Measurements from ENCODE around the gene LGR5. TPM values are rescaled to one million over a fixed set of nuclear protein-coding genes. Genes with fewer than 3 reads are reported as not detected.
A peak's percentile ranks its signal among the peaks of the same experiment; 100 is the strongest.

LGR5 gene
- total and polyA plus RNA-seq, 4 donors = 1.6 to 8.8 (median 7.2) TPM

DNA sequence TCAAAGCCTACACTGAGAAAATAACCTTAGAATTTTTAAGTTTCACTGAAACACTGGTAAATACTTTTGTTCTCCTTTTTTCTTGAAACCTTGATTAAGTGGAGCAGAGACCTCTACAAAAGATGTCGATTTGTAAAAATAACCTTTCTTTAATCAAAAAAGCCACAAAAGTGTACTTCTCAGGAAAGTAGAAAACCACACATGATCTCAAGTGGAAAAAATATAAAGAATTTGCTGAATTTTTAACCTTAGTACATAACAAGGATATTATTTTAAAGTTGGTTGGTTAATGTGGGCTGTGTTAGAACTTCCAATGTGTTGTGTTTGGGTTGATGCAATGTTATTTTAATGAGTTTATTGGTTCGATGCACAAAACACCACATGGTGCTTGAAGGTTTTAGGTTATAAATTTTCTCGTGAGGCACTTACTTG, 8.6 kb downstream of the LGR5 start:
- no peaks in the 10 kb centered on the region for H3K36me3 ChIP-seq (ENCODE audit: control insufficient read depth, insufficient read depth, low read length)
- peaks cover 4% of the 10 kb centered on the region for H3K4me1 ChIP-seq (ENCODE audit: control insufficient read depth, insufficient read depth, low read length)
- H3K27me3 ChIP-seq (ENCODE audit: control insufficient read depth, insufficient read depth, low read length) = peaks cover 14% of the 10 kb centered on the region
- no peak overlapping the region for H3K4me3 ChIP-seq (ENCODE audit: low read depth, low read length)
- no peak overlapping the region for H3K27ac ChIP-seq (ENCODE audit: low read depth, low read length)
- no CpG with 5 or more reads among the region's 3 CpGs for WGBS (ENCODE audit: insufficient coverage)
- no peaks in the 10 kb centered on the region for H3K9me3 ChIP-seq (ENCODE audit: control insufficient read depth, insufficient read depth, low read length)
- no peak for DNase-seq (ENCODE audit: low read depth in 4 of 6, low spot score in 6 of 6)

DNA sequence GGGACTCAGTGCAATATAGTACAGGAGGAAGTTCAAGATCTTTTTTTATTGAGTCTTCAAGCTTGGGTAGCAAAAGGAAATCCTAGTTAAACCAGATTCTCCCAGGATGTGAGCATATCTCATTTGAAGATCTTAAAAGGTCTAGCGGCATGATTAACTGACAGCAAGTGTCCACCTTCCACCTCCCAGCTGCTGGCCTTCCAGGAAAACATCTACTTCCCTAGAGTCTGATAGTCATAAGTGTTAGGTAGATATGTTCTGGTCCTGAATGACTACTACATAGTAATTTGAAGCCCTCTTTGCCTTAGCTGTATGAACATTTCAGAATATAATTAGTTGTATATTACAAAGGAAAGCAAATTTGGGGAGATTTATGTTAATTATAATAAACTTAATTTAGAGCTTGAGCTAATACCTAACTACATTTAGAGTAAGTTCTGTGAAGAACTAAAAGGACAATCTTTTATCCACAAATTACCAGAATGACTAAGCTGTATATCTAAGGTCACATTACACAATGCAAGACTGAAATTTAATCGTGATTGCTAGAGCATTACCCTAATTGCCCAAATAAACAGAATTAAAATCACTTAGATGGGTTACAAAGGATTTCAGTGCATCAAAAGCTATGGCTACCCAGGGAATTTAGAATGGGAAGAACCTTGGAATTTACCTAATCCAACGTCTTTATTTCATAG, 9.9 kb downstream of the LGR5 start:
- no peak overlapping the region for H3K27ac ChIP-seq (ENCODE audit: low read depth, low read length)
- H3K4me1 ChIP-seq (ENCODE audit: control insufficient read depth, insufficient read depth, low read length) = peaks cover 4% of the 10 kb centered on the region
- no peaks in the 10 kb centered on the region for H3K9me3 ChIP-seq (ENCODE audit: control insufficient read depth, insufficient read depth, low read length)
- H3K4me3 ChIP-seq (ENCODE audit: low read depth, low read length) = no peak overlapping the region
- no CpG with 5 or more reads among the region's 3 CpGs for WGBS (ENCODE audit: insufficient coverage)
- no peaks in the 10 kb centered on the region for H3K36me3 ChIP-seq (ENCODE audit: control insufficient read depth, insufficient read depth, low read length)
- DNase-seq (ENCODE audit: low read depth in 4 of 6, low spot score in 6 of 6) = no peak
- peaks cover 12% of the 10 kb centered on the region for H3K27me3 ChIP-seq (ENCODE audit: control insufficient read depth, insufficient read depth, low read length)

DNA sequence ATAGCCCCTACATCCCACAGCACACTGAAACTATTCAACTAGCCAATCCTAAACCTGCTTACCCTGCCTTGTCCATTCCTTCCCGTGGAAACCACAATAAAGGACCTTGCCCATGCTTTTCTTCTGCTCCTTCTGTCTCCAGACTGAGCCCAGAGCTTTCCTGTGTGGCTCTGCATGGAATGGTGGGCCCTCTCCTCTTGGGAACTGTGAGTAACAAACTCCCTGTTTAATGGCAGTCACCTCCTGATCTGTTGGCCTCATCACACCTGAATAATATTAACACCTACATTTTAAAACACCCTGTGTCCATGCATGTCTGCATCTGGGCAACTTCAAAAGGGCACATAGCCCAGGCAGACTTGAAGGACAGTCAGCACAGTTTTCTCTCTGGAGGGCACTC, 12.4 kb downstream of the LGR5 start:
- no peak overlapping the region for H3K4me3 ChIP-seq (ENCODE audit: low read depth, low read length)
- H3K36me3 ChIP-seq (ENCODE audit: control insufficient read depth, insufficient read depth, low read length) = no peaks in the 10 kb centered on the region
- H3K27me3 ChIP-seq (ENCODE audit: control insufficient read depth, insufficient read depth, low read length) = no peaks in the 10 kb centered on the region
- no peaks in the 10 kb centered on the region for H3K9me3 ChIP-seq (ENCODE audit: control insufficient read depth, insufficient read depth, low read length)
- no peak for DNase-seq (ENCODE audit: low read depth in 4 of 6, low spot score in 6 of 6)
- no peak overlapping the region for H3K27ac ChIP-seq (ENCODE audit: low read depth, low read length)
- 58% methylated on average over 1 of the region's 1 CpG for WGBS (ENCODE audit: insufficient coverage)
- H3K4me1 ChIP-seq (ENCODE audit: control insufficient read depth, insufficient read depth, low read length) = peaks cover 5% of the 10 kb centered on the region

DNA sequence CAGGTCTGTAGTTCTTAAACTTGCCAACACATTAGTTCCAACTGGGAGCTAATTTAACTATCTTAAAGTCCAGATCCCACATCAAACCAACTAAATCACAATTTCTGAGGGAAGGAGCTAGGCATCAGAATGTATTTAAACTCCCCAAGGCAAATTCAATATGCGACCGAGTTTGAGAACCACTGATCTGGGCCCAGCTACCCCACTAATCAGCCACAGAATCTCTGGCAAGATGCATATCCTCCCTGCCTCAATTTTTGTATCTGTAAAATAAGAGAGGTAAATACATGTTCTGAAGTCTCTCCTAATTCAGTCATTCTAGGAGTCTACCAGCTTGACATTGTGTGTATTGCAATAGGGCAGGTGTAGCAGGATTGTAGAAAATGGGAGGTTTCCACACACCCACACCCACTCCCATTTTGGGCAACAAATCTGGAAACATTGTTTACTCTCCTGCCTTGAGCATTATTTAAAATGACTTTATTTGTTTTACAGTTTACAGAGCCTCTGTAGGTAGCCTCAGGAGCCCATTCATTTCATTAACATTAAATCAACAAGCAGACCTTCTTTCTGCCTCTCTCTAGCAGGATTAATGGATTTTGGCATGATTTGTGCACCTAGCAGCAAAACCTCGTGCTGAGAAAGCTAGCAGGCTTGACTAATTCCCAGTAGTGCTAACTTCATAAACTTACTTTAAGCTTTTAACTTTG, 15.6 kb downstream of the LGR5 start:
- H3K4me3 ChIP-seq (ENCODE audit: low read depth, low read length) = no peak overlapping the region
- H3K9me3 ChIP-seq (ENCODE audit: control insufficient read depth, insufficient read depth, low read length) = no peaks in the 10 kb centered on the region
- H3K36me3 ChIP-seq (ENCODE audit: control insufficient read depth, insufficient read depth, low read length) = no peaks in the 10 kb centered on the region
- DNase-seq (ENCODE audit: low read depth in 4 of 6, low spot score in 6 of 6) = peak in 1 of 6 donors; percentile 62
- no peak overlapping the region for H3K27ac ChIP-seq (ENCODE audit: low read depth, low read length)
- no CpG with 5 or more reads among the region's 3 CpGs for WGBS (ENCODE audit: insufficient coverage)
- peaks cover 3% of the 10 kb centered on the region for H3K4me1 ChIP-seq (ENCODE audit: control insufficient read depth, insufficient read depth, low read length)
- H3K27me3 ChIP-seq (ENCODE audit: control insufficient read depth, insufficient read depth, low read length) = no peaks in the 10 kb centered on the region

DNA sequence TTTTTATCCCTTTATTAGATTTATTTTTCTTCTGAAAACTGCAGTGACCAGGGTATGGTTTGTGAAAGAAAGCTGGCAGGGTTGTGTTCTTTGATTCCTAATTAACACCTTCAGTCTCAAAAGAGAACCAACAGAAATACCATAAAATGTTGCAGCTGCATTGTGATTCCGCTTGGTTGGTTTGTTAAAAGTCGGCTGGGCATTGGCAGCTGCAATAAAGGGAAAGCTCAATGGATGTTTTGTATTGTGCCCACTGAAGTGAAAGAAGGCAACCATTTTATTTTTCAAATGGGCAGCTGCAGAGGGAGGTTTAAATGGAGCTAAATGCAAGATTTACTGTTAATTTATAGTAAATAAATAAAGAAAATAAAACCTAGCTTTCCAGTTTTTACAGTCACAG, 16.7 kb downstream of the LGR5 start:
- Histone ChIP-seq H3K9me3 (ENCODE audit: control insufficient read depth, insufficient read depth, low read length) (no peaks in the 10 kb centered on the region), H3K27ac (ENCODE audit: low read depth, low read length) (peak overlapping the region; percentile 62), H3K4me3 (ENCODE audit: low read depth, low read length) (no peak overlapping the region), H3K36me3 (ENCODE audit: control insufficient read depth, insufficient read depth, low read length) (no peaks in the 10 kb centered on the region), H3K4me1 (ENCODE audit: control insufficient read depth, insufficient read depth, low read length) (peaks cover 3% of the 10 kb centered on the region), H3K27me3 (ENCODE audit: control insufficient read depth, insufficient read depth, low read length) (no peaks in the 10 kb centered on the region)
- WGBS (ENCODE audit: insufficient coverage) = 10% methylated on average over 2 of the region's 2 CpGs
- peak in 4 of 6 donors; percentile 62 to 91 (median 76) for DNase-seq (ENCODE audit: low read depth in 4 of 6, low spot score in 6 of 6)

DNA sequence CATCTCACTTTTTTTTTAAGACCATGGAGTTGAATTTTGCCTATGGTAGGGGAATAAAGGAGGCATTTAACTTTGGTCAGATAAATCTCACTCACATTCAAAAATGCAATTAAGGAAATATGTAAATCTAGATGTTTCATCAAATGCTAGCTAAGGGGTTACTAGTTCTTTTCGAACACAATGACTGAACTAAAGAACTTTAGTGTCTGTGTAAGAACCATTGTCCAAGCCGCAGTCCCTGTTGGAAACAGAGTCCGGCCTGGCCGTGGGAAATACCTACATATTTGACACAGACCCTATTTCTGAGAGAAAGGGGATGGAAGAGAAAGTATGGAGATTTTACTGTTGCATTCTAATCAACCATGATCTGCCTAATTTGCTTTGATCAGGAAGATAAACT, 17.4 kb downstream of the LGR5 start:
- WGBS (ENCODE audit: insufficient coverage) = 39% methylated on average over 2 of the region's 4 CpGs
- H3K27ac ChIP-seq (ENCODE audit: low read depth, low read length) = peak overlapping the region; percentile 62
- DNase-seq (ENCODE audit: low read depth in 4 of 6, low spot score in 6 of 6) = no peak

DNA sequence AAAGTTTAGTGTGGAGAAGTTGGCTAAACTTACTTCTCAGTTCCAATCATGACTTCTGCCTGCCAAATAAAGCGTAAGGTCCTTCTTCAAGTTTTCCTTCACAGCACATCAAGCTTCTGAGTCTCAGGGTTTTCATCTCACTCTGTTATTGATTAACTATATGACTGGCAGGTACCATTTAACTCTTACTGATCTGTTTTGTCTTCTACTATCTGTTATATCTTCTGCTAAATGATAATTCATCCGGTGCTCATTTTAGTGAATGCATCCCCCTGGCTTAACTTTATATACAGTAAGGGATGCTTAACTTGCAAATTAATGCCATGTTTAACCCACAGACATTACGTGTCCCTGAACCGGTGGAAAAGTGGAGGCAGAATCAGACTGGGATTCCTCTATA, 20.7 kb downstream of the LGR5 start:
- DNase-seq (ENCODE audit: low read depth in 4 of 6, low spot score in 6 of 6) = no peak
- H3K36me3 ChIP-seq (ENCODE audit: control insufficient read depth, insufficient read depth, low read length) = no peaks in the 10 kb centered on the region
- H3K27me3 ChIP-seq (ENCODE audit: control insufficient read depth, insufficient read depth, low read length) = no peaks in the 10 kb centered on the region
- H3K4me3 ChIP-seq (ENCODE audit: low read depth, low read length) = no peak overlapping the region
- H3K4me1 ChIP-seq (ENCODE audit: control insufficient read depth, insufficient read depth, low read length) = peaks cover 3% of the 10 kb centered on the region
- no CpG with 5 or more reads among the region's 4 CpGs for WGBS (ENCODE audit: insufficient coverage)
- no peak overlapping the region for H3K27ac ChIP-seq (ENCODE audit: low read depth, low read length)
- no peaks in the 10 kb centered on the region for H3K9me3 ChIP-seq (ENCODE audit: control insufficient read depth, insufficient read depth, low read length)

More for the DNA sequence above, 17.4 kb downstream of the LGR5 start:
- Histone ChIP-seq H3K36me3 (ENCODE audit: control insufficient read depth, insufficient read depth, low read length) (no peaks in the 10 kb centered on the region), H3K27me3 (ENCODE audit: control insufficient read depth, insufficient read depth, low read length) (no peaks in the 10 kb centered on the region), H3K9me3 (ENCODE audit: control insufficient read depth, insufficient read depth, low read length) (no peaks in the 10 kb centered on the region), H3K4me1 (ENCODE audit: control insufficient read depth, insufficient read depth, low read length) (peaks cover 3% of the 10 kb centered on the region), H3K4me3 (ENCODE audit: low read depth, low read length) (no peak overlapping the region)

DNA sequence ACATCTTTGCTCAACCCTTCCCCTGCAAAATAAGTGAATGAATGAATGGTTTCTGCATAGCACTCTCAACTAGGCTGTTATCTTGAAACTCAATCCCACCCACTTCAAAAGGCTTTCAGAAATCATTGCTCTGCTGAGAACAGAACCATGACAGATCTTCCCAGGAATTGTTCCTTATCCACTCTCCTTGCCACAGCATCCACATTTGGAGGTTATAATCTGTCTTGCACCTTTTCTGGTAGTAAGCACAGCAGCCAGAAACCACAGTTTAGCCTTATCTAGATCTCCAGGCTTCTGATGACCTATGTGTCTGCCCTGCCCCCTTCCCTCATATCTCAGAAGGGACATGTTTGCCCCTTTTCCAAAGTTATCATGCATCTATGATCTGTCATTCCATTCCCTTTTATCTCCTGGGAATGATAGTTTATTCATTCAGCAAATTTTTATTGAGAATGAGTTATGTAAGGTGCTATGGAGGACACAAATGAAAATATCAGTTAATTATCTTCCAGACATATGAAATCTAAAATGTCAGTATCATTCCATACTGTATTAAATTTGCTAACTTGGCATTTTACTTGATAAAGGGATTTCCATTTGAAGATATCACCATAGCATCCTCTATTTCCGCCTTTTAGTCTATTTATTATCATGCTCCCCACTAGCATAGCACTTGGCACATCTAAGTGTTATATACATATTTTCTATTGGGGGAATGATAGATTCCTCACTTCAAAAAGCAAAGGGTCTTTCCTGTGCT, 21.4 kb downstream of the LGR5 start:
- H3K4me3 ChIP-seq (ENCODE audit: low read depth, low read length) = no peak overlapping the region
- no CpG with 5 or more reads among the region's 1 CpG for WGBS (ENCODE audit: insufficient coverage)
- no peak overlapping the region for H3K27ac ChIP-seq (ENCODE audit: low read depth, low read length)
- H3K36me3 ChIP-seq (ENCODE audit: control insufficient read depth, insufficient read depth, low read length) = no peaks in the 10 kb centered on the region
- no peaks in the 10 kb centered on the region for H3K9me3 ChIP-seq (ENCODE audit: control insufficient read depth, insufficient read depth, low read length)
- no peak for DNase-seq (ENCODE audit: low read depth in 4 of 6, low spot score in 6 of 6)
- H3K4me1 ChIP-seq (ENCODE audit: control insufficient read depth, insufficient read depth, low read length) = peaks cover 3% of the 10 kb centered on the region
- no peaks in the 10 kb centered on the region for H3K27me3 ChIP-seq (ENCODE audit: control insufficient read depth, insufficient read depth, low read length)

DNA sequence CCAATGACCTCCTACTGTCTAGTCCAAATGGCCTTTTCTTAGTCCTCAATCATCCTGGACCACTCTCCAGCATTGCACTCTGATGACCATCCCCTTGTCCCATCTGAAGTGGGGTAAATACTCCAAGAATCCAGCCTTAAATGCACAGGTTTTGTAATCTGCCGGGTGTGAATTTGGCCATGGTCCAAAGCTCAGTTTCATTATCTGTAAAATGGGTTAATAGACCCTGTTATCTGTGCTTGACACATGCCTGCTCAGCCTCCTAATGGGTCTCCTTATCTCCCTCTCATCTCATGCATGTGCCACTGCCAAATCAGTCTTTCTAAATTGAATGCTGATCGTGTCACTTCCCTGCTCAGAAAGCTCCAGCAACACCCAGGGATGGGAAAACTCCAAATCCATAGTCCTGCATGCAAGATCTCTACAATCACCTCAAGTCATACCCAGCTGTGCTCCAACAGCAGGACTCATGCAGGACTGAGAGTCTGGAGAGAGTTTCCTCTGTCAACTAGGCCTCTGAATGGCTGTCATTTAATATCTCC, 22.3 kb downstream of the LGR5 start:
- WGBS (ENCODE audit: insufficient coverage) = 78% methylated on average over 1 of the region's 2 CpGs
- H3K27ac ChIP-seq (ENCODE audit: low read depth, low read length) = no peak overlapping the region

More for the DNA sequence above, 22.3 kb downstream of the LGR5 start:
- Histone ChIP-seq H3K4me1 (ENCODE audit: control insufficient read depth, insufficient read depth, low read length) (peaks cover 3% of the 10 kb centered on the region), H3K4me3 (ENCODE audit: low read depth, low read length) (no peak overlapping the region), H3K27me3 (ENCODE audit: control insufficient read depth, insufficient read depth, low read length) (no peaks in the 10 kb centered on the region), H3K9me3 (ENCODE audit: control insufficient read depth, insufficient read depth, low read length) (no peaks in the 10 kb centered on the region), H3K36me3 (ENCODE audit: control insufficient read depth, insufficient read depth, low read length) (no peaks in the 10 kb centered on the region)
- no peak for DNase-seq (ENCODE audit: low read depth in 4 of 6, low spot score in 6 of 6)

All from spinal cord (tissue), 10 donors.